ENCODE results near the gene ULK3. TPM values are rescaled to one million over a fixed set of nuclear protein-coding genes. Genes with fewer than 3 reads are reported as not detected.
A peak's percentile ranks its signal among the peaks of the same experiment; 100 is the strongest.

ULK3 gene
- polyA plus RNA-seq, 2 of the 4 experiments (the other 2 are of a cell fraction), result 28.1 to 48.9 TPM

- ChIA-PET POLR2A (interaction anchor here (0.6 to 1.1 kb wide), 2 partner anchors 17 to 23 kb away, joined by 3 to 5 read pairs; no protein-coding TSS in a partner anchor), CTCF (interaction anchor here (0.8 to 4.8 kb wide), 4 partner anchors 11 to 40 kb away, joined by 3 to 40 read pairs (median 3); no protein-coding TSS in a partner anchor)
- FAIRE-seq (no peak), ATAC-seq (no peak), DNase-seq (ENCODE audit: low read depth in 1 of 2, low spot score in 1 of 2) (no peak)
- H3K4me1 ChIP-seq, result 0 out of 3 replicates have a peak, but pooled peaks cover 9% of the 10 kb centered on the region
- TF ChIP-seq MAFK (IDR thresholded peaks at IDR 0.05; ENCODE audit: partially characterized antibody) (peak; percentile 81), BHLHE40 (IDR thresholded peaks at IDR 0.05; ENCODE audit: low read depth, low read length) (no peak)
- WGBS (ENCODE audit: missing lambda C conversion rate), result 60% methylated on average over 4 of the region's 4 CpGs
- H3K27ac ChIP-seq, result no peak overlapping the region
- H3K9me3 ChIP-seq, result no peaks in the 10 kb centered on the region
- no peak overlapping the region for H3K4me3 ChIP-seq
- H3K4me2 ChIP-seq, result no peak overlapping the region
Observed at GRCh38 chr15:74884428-74885223, 41.7 kb upstream of the ULK3 start.

GRCh38 chr15:74882528-74882927 is 39.6 kb upstream of the ULK3 start:
- Histone ChIP-seq H3K27ac (no peak overlapping the region), H3K9me3 (no peaks in the 10 kb centered on the region), H3K4me1 (0 out of 3 replicates have a peak, but pooled peaks cover 5% of the 10 kb centered on the region), H3K4me2 (no peak overlapping the region), H3K4me3 (no peak overlapping the region)
- TF ChIP-seq KDM1A (IDR thresholded peaks at IDR 0.05; ENCODE audit: low read depth) (no peak), EHMT2 (IDR thresholded peaks at IDR 0.05; ENCODE audit: low read depth) (no peak), RNF2 (IDR thresholded peaks at IDR 0.05; ENCODE audit: borderline replicate concordance, low read depth) (no peak), ELK1 (IDR thresholded peaks at IDR 0.05; ENCODE audit: low read depth, low read length) (no peak), HOXB13 (CRISPR knock-in tag; IDR thresholded peaks at IDR 0.05; ENCODE audit: low read depth) (no peak), MYC (IDR thresholded peaks at IDR 0.05; ENCODE audit: borderline replicate concordance, low read length) (no peak), REST (IDR thresholded peaks at IDR 0.05) (no peak), HMGXB4 (CRISPR knock-in tag; IDR thresholded peaks at IDR 0.05; ENCODE audit: borderline replicate concordance) (no peak), JUNB (IDR thresholded peaks at IDR 0.05) (no peak), FOSL2 (IDR thresholded peaks at IDR 0.05) (no peak), FOSL2 (CRISPR knock-in tag; IDR thresholded peaks at IDR 0.05) (no peak)
- 86% methylated on average over 6 of the region's 6 CpGs for WGBS (ENCODE audit: missing lambda C conversion rate)
- FAIRE-seq (no peak), ATAC-seq (no peak), DNase-seq (ENCODE audit: low read depth in 1 of 2, low spot score in 1 of 2) (no peak)
- POLR2A ChIA-PET, result no interaction called here
- CTCF ChIA-PET, result interaction anchor here (1.1 to 4.8 kb wide), 6 partner anchors 11 to 251 kb away, joined by 3 to 40 read pairs (median 5); no protein-coding TSS in a partner anchor

- Histone ChIP-seq H3K4me3 (no peak overlapping the region), H3K4me2 (no peak overlapping the region), H3K27ac (no peak overlapping the region), H3K9me3 (no peaks in the 10 kb centered on the region), H3K4me1 (no peaks in the 10 kb centered on the region)
- TF ChIP-seq HMGXB4 (CRISPR knock-in tag; IDR thresholded peaks at IDR 0.05; ENCODE audit: borderline replicate concordance), result no peak
- TF ChIP-seq EHMT2 (IDR thresholded peaks at IDR 0.05; ENCODE audit: low read depth), result no peak
- TF ChIP-seq CHD2 (IDR thresholded peaks at IDR 0.05; ENCODE audit: low read length, partially characterized antibody), result no peak
- no peak for TF ChIP-seq SMC3 (IDR thresholded peaks at IDR 0.05)
- no peak for TF ChIP-seq ZNF302 (CRISPR knock-in tag; IDR thresholded peaks at IDR 0.05)
- no peak for TF ChIP-seq KDM1A (IDR thresholded peaks at IDR 0.05; ENCODE audit: low read depth)
- no peak for TF ChIP-seq FOSB (CRISPR knock-in tag; IDR thresholded peaks at IDR 0.05)
- no peak for TF ChIP-seq RCOR1 (IDR thresholded peaks at IDR 0.05; ENCODE audit: low read depth, low read length)
- TF ChIP-seq RAD21 (conservative IDR thresholded peaks at IDR 0.05 in 1 of 2, IDR thresholded peaks at IDR 0.05 in 1 of 2), result no peak
- TF ChIP-seq CEBPB (IDR thresholded peaks at IDR 0.05), result no peak
- no peak for TF ChIP-seq NFE2L2 (conservative IDR thresholded peaks at IDR 0.05; ENCODE audit: low read length)
- no peak for TF ChIP-seq JUNB (IDR thresholded peaks at IDR 0.05)
- TF ChIP-seq EHF (CRISPR knock-in tag; IDR thresholded peaks at IDR 0.05), result no peak
- no peak for TF ChIP-seq MYC (IDR thresholded peaks at IDR 0.05; ENCODE audit: borderline replicate concordance, low read length)
- no peak for TF ChIP-seq RARB (CRISPR knock-in tag; IDR thresholded peaks at IDR 0.05)
- POLR2A ChIA-PET, result no interaction called here
- CTCF ChIA-PET, result interaction anchor here (1.5 to 2.9 kb wide), 2 partner anchors 10 to 24 kb away, joined by 5 to 14 read pairs; no protein-coding TSS in a partner anchor
- 86% methylated on average over 4 of the region's 4 CpGs for WGBS (ENCODE audit: missing lambda C conversion rate)
- FAIRE-seq (no peak), DNase-seq (ENCODE audit: low read depth in 1 of 2, low spot score in 1 of 2) (no peak), ATAC-seq (no peak)
Observed at GRCh38 chr15:74878273-74878672, 35.3 kb upstream of the ULK3 start.
